ENCODE measurements around the gene TOX3.

Gene TOX3

GRCh38 chr16:52398491-52398960, 148.4 kb downstream of the TOX3 start:
- no peak for DNase-seq (ENCODE audit: low spot score)

- no peak for DNase-seq (ENCODE audit: low spot score)
Measured at GRCh38 chr16:52398021-52398420, 148.9 kb downstream of the TOX3 start.

GRCh38 chr16:52393448-52393847, 153.5 kb downstream of the TOX3 start:
- DNase-seq (ENCODE audit: low spot score): no peak

GRCh38 chr16:52389045-52389444, 157.9 kb downstream of the TOX3 start:
- no peak for DNase-seq (ENCODE audit: low spot score)

Data from SK-N-DZ (cell line).